ENCODE data around the gene SLX4IP.

- TF ChIP-seq CTCF (IDR thresholded peaks at IDR 0.05) (no peak), EZH2 (IDR thresholded peaks at IDR 0.05; ENCODE audit: borderline replicate concordance, insufficient read depth, low read depth, low read length, poor library complexity, severe bottlenecking) (no peak)
These were observed 75.1 kb downstream of the SLX4IP start for GRCh38 chr20:10510216-10510615.

Measured in B cell (primary cell).